HG03565 (cell line): ENCODE measurements around the gene IL36A.

Source experiments
- ATAC-seq: cut with Tn5 transposase; IDR thresholded peaks from one replicate; pipeline ENCODE4 v1.9.1; 2021; ENCODE audit warnings: mild to moderate bottlenecking, moderate library complexity; ENCODE audit not compliant: unreplicated experiment

Gene IL36A

GRCh38 chr2:113002677-113003076 is 2.6 kb upstream of the IL36A start:
- ATAC-seq = no peak

DNA sequence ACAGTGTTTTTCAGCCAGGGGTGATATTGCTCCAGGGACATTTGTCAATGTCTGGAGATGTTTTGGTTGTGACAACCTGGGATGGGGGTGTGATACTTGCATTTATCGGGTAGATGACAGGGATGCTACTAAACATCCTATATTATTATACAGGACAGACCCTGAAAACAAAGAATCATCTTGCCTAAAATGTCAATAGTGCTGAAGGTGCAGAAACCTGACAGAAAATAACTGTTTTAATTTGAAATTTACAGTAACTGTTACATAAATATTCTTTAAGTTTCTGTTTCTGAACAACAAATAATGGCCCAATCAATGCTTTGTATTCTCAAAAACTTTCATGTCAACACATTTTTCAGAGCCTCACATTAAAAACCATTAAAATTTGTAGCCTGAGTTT is 2.0 kb downstream of the IL36A start:
- ATAC-seq = no peak

DNA sequence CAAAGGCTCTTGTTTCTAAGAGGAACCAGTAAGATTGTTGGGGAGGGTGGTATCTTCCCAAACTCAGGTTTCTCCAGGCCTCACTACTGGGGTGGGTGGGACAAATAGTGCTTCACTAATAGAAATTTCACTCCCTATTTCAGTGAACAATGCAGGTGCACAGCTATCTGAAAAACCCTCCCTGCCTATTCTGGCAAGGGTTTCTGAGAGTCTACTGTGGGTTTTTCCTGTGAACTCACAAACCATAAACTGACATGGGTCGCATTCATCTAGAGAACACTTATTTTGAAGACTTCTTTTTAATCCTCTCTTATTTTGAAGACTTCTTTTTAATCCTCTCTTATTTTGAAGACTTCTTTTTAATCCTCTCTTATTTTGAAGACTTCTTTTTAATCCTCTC is 4.4 kb downstream of the IL36A start:
- ATAC-seq = no peak

DNA sequence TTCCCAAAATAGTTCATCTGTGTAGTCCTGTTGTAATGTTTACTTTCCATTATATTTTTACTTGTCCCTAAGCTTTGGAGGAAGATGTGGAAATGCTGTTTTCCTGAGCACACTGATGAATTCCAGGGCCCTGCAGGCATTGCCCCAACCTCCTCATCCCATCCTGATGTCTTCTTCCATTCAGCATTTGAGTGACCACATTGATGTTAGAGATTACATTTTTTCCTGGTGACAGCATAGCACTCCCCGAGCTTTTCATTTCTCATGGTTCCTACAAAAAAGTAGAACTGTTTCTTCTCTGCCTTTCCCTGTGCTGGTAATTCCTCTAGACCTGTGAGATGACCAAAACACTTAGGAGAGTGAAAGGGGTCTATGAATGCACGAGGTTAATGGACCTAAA is 4.8 kb downstream of the IL36A start:
- no peak for ATAC-seq

- ATAC-seq = no peak
Measured at GRCh38 chr2:113011108-113011507, 5.8 kb downstream of the IL36A start.

DNA sequence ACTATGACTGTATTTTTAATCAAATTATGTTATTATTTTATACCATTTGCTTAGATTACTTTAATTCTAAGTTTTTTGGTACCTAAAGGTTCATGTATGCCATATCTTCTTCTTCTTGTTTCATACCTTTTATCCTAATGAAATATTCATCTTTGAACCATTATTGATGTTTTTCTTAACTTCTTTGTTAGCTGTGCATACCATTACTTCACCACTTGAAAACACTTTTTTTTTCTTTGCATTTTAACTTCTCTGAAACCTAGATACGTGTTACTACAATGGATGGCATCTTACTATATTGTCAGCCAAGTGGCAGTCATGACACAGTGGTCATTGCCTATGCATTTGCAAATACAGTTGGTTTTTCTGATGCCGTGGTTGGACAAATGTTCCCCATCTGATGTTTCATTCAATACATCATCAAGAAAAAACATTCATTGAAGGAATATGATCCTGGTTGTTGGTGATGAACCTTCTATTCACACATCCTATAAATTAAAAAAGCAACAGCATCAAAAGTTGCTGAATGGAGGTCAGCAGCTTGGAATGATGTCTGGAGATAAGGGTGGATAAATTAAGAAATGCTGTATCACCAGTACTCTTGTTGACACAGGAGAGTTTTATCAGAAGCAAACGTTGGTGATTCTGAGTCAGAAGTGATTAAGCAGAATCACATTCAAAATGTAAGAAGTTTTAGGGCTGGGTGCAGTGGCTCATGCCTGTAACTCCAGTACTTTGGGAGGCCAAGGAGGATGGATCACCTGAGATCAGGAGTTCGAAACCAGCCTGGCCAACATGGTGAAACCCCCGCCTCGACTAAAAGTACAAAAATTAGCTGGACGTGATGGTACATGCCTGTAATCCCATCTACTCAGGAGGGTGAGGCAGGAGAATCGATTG is 7.4 kb downstream of the IL36A start:
- no peak for ATAC-seq

DNA sequence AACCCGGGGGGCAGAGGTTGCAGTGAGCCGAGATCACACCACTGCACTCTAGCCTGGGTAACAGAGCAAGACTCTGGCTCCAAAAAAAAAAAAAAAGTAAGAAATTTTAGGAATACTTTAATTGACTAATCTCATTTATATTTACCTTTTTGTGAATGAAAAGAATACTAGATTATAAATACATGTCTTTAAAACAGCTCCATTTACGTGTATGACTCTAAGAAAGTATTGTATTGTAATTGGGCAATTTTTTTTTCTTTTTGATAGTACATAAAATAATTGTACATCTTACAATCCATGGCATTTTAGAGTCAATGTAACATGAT is 8.0 kb downstream of the IL36A start:
- ATAC-seq = no peak

DNA sequence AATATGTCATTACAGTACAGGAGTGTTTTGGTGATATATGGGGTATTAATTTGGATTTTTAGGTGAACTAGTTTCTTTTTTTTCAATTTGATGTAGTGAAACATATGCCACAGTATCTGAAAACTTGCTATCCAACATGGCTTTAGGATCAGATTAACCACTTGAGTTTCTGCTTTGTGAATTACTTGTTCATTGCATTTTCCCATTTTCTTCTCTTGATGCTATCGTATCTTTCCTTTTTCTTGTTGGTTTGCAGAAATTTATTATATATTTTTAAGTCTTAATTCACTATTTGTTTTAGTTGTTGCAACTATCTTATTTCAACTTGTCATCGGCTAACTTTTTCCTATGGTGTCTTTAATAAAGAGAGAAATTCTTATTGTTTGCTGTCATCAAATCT is 8.8 kb downstream of the IL36A start:
- no peak for ATAC-seq

- ATAC-seq = no peak
Measured at GRCh38 chr2:113015042-113015441, 9.8 kb downstream of the IL36A start.

- ATAC-seq = no peak
Measured at GRCh38 chr2:113015655-113016054, 10.4 kb downstream of the IL36A start.

GRCh38 chr2:113018509-113018908 is 13.2 kb downstream of the IL36A start:
- no peak for ATAC-seq

- no peak for ATAC-seq
Measured at GRCh38 chr2:113021312-113021711, 16.1 kb downstream of the IL36A start.

- ATAC-seq = no peak
Measured at GRCh38 chr2:113024764-113025163, 19.5 kb downstream of the IL36A start.

DNA sequence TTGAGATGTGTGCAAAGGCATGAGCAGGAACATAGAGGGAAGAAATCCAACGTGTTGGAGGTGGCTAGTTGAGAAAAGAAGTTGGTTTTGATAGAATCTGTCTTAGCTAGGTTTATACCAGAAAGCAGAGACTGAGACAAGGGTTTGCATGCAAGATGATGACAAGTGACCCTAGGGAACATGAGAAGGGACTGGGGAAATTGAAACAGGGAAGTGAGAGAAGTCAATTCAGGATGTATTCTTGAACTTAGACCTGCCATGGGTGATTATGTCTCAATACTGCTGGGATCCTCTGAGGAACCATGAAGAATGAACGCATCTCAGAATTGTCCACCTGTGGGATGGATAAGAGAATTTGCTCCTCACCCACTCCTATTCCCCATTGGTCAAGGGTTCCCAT is 20.5 kb downstream of the IL36A start:
- ATAC-seq = no peak

- no peak for ATAC-seq
Measured at GRCh38 chr2:113027691-113028090, 22.4 kb downstream of the IL36A start.

- ATAC-seq = no peak
Measured at GRCh38 chr2:113028112-113028511, 22.9 kb downstream of the IL36A start.

- no peak for ATAC-seq
Measured at GRCh38 chr2:113032737-113033136, 27.5 kb downstream of the IL36A start.

DNA sequence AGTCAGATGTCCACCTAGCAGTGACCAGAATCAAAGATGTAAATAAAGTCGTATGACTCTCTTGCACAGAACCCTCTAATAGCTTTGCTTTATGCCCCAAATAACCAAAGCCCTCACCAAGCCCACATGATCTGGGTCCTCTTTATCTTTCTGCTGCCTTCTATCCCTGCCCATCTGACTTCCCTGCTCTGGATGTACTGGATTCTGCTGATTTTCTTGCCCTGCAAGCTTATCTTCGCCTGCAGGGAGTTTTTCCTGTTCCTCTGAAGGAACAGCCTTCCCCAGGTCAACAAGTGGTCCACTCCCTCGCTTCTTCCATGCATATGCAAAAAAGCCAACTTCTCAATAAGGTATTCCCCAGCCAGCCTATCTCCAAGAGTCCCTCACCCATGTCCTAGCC is 28.8 kb downstream of the IL36A start:
- ATAC-seq = no peak

GRCh38 chr2:113036763-113037162 is 31.5 kb downstream of the IL36A start:
- no peak for ATAC-seq

- no peak for ATAC-seq
Measured at GRCh38 chr2:113038291-113038690, 33.0 kb downstream of the IL36A start.

GRCh38 chr2:113039158-113039557 is 33.9 kb downstream of the IL36A start:
- ATAC-seq = no peak

DNA sequence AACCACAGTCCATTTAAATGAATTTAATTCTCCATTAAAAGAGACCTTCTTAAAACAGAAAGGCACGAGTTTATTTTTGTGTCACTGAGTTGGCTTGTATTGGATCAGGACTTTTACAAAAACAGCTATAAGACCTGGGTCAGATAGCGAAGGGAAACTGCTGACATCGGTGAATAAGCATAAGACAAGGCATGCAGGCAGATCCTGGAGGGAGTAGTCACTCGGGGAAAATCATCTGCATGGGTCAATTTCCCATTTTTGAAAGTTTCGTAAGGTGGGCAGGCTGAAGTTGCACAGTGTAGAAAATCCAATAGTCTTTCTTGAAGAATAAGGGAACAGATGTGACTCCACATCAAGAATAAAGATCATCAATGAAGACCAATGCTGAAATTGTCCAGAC is 34.5 kb downstream of the IL36A start:
- ATAC-seq = no peak

- ATAC-seq = no peak
Measured at GRCh38 chr2:113041871-113042270, 36.6 kb downstream of the IL36A start.
